Sigmoid colon (tissue), 4 donors: ENCODE data around the gene DYNLT3.

Source experiments
- CTCF ChIP-seq, 4 experiments: fragments of 450-650 bp in 3 of 4; fragments of 200-600 bp in 1 of 4; IDR thresholded peaks; one replicate each; pipeline ENCODE4 v1.5.1; 2016 to 2019; ENCODE audit warnings: antibody characterized with exemption in 4 of 4, mild to moderate bottlenecking in 3 of 4, moderate library complexity in 2 of 4
- EP300 ChIP-seq, 4 donors: sonication (generic); formaldehyde crosslinking; IDR thresholded peaks; one replicate each; pipeline ENCODE4 v1.6.1; 2017; ENCODE audit warnings: antibody characterized with exemption in 4 of 4
- POLR2A ChIP-seq, 2 donors: fragments of 450-650 bp; IDR thresholded peaks; one replicate each; pipeline ENCODE4 v1.6.1; 2016; ENCODE audit warnings: antibody characterized with exemption in 2 of 2, mild to moderate bottlenecking in 2 of 2, moderate library complexity in 2 of 2
- POLR2AphosphoS5 ChIP-seq, 4 donors: sonication (generic); formaldehyde crosslinking; IDR thresholded peaks; one replicate each; pipeline ENCODE4 v1.6.1; 2017; ENCODE audit warnings: antibody characterized with exemption in 4 of 4

DNA sequence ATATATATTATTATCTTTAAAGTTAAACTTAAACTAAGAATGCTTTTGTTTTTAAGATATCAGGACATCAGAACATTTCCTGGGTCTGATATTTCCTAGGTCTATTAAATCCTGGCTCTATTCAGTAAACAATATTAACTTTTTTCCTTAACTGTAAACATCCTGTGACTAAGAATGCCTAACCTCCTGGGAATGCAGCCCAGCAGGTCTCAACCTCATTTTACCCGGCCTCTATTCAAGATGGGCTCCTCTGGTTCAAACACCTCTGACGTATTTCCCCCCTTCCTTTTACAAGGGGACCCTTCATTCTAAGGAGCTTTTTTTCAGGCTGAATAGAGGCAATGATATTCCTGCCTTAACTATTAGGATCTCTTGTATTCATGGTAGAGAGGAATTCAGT lies 35.8 kb upstream of the DYNLT3 start:
- no peak for TF ChIP-seq CTCF (IDR thresholded peaks at IDR 0.05)
- TF ChIP-seq POLR2AphosphoS5 (IDR thresholded peaks at IDR 0.05): no peak
- TF ChIP-seq POLR2A (IDR thresholded peaks at IDR 0.05): no peak
- TF ChIP-seq EP300 (IDR thresholded peaks at IDR 0.05): no peak
